Lower leg skin (tissue), 4 donors: ENCODE results near the gene RPS10. TPM values are rescaled to one million over a fixed set of nuclear protein-coding genes. Genes with fewer than 3 reads are reported as not detected.

Source experiments
- DNase-seq, 2 donors: peaks; one replicate each; pipeline ENCODE4 v3.0.0-alpha.2; 2019; ENCODE audit warnings: low spot score in 2 of 2
- H3K4me3 ChIP-seq: fragments of 200-600 bp; sonication (generic); 2 replicates; pipeline ENCODE4 v1.5.1; 2017; ENCODE audit warnings: mild to moderate bottlenecking, low read depth; ENCODE audit not compliant: poor library complexity, severe bottlenecking
- CTCF ChIP-seq, 3 donors: fragments of 450-650 bp; IDR thresholded peaks; one replicate each; pipeline ENCODE4 v1.5.1; 2016; ENCODE audit warnings: antibody characterized with exemption in 3 of 3, mild to moderate bottlenecking in 3 of 3, moderate library complexity in 2 of 3
- POLR2A ChIP-seq, 2 donors: fragments of 450-650 bp; IDR thresholded peaks; one replicate each; pipeline ENCODE4 v1.6.1; 2016 to 2017; ENCODE audit warnings: antibody characterized with exemption in 2 of 2, mild to moderate bottlenecking in 1 of 2, moderate library complexity in 1 of 2
- WGBS, 2 donors: methylation state at CpG; one replicate each; pipeline ENCODE4 v1.1.5; 2018; 5-methylcytosine and 5-hydroxymethylcytosine counted together
- intact Hi-C: fragments of 100-400 bp; cut with DNase I; formaldehyde crosslinking; loops from one replicate; pipeline ENCODE4 v1.15.0; 2023; ENCODE audit warnings: low total_unique reads
- total RNA-seq, 4 donors: library from RNA; depleted of rRNA; stranded (reverse); fragments of >200 nt; gene quantifications; one replicate each; pipeline ENCODE4 v1.1.0, GENCODE V29; 2016

Gene RPS10
- total RNA-seq, 4 donors from 2014 or later: 2,250 to 4,289 (median 3,665) TPM

GRCh38 chr6:34463299-34463698 is 37.4 kb upstream of the RPS10 start:
- TF ChIP-seq CTCF (IDR thresholded peaks at IDR 0.05): no peak
- intact Hi-C loops: no loop called here
- no peak overlapping the region for H3K4me3 ChIP-seq
- no peak for DNase-seq
- WGBS, 2 donors: 78% methylated on average over 2 of the region's 2 CpGs

GRCh38 chr6:34462551-34462971 is 36.7 kb upstream of the RPS10 start:
- no peak for DNase-seq
- intact Hi-C loops: no loop called here
- 16 to 50% methylated on average over 6 of the region's 6 CpGs for WGBS, 2 donors
- TF ChIP-seq POLR2A (IDR thresholded peaks at IDR 0.05): no peak
- TF ChIP-seq CTCF (IDR thresholded peaks at IDR 0.05): no peak
- H3K4me3 ChIP-seq: no peak overlapping the region

DNA sequence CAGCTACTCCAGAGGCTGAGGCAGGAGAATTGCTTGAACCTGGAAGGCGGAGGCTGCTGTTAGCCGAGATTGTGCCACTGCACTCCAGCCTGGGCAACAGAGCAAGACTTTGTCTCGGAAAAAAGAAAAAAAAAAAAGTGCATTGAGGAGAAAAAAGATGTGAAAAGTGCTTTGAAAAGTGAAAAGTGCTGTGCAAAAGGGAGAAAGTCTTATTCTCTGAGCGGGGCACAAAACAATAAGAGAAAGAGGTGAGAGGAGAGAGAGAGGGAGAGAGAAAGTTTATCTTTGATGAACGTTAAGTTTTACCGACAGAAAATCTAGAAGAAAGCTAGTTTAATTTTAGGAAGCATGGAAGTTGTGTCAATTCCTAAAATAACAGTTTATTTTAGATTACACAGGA is 36.1 kb upstream of the RPS10 start:
- no peak overlapping the region for H3K4me3 ChIP-seq
- intact Hi-C loops: no loop called here
- DNase-seq: no peak
- TF ChIP-seq POLR2A (IDR thresholded peaks at IDR 0.05) (no peak), CTCF (IDR thresholded peaks at IDR 0.05) (no peak)
- 79 to 84% methylated on average over 6 of the region's 6 CpGs for WGBS, 2 donors

GRCh38 chr6:34460796-34461507 is 35.1 kb upstream of the RPS10 start:
- no peak overlapping the region for H3K4me3 ChIP-seq
- TF ChIP-seq POLR2A (IDR thresholded peaks at IDR 0.05) (no peak), CTCF (IDR thresholded peaks at IDR 0.05) (no peak)
- WGBS, 2 donors: 81 to 83% methylated on average over 5 of the region's 5 CpGs
- intact Hi-C loops: no loop called here
- no peak for DNase-seq

DNA sequence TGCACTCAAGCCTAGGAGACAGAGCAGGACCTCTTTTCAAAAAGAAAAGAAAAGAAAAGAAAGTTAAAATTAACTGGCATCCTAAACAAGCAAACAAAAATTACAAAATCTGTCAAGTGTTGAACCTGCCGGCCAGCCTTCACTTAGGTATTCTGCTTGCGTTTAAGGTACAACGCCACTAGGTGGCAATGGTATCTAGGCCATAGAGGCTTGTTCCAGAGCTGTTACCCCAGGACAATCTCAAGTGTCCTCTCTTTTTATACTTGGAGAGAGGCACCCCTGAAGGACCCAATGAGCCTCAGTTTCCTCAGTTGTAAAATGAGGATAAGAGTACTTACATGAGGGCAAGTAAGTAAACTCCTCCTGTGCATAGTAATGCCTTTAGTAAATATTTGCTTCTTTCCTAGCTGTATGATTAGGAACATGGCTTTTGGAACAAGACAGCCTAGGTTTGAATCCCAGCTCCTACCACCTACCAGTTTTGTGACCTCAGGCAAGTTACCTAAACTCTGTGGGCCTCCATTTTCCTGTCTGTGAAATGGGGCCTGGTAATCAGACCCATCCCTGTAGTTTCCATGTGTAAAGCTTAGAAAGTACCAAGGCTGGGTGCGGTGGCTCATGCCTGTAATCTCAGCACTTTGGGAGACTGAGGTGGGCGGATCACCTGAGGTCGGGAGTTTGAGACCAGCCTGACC is 34.2 kb upstream of the RPS10 start:
- TF ChIP-seq CTCF (IDR thresholded peaks at IDR 0.05): no peak
- TF ChIP-seq POLR2A (IDR thresholded peaks at IDR 0.05): no peak
- peak in 1 of 2 donors; percentile 21 for DNase-seq
- H3K4me3 ChIP-seq: no peak overlapping the region
- intact Hi-C loops: loop anchor here (5.0 kb wide), 1 partner anchor 142 kb away; no protein-coding TSS in a partner anchor
- 46 to 55% methylated on average over 6 of the region's 6 CpGs for WGBS, 2 donors
